IMR-90 (cell line): Measurements from ENCODE around the gene RPAP2. TPM values are rescaled to one million over a fixed set of nuclear protein-coding genes. Genes with fewer than 3 reads are reported as not detected.

ENCODE experiments used
- ATAC-seq: fragments of 200-7000 bp; cut with Tn5 transposase; 2 replicates; pipeline ENCODE4 v1.9.1; 2020; ENCODE audit warnings: low read depth, mild to moderate bottlenecking, moderate library complexity
- BruUV-seq: library from RNA; stranded (reverse); fragments of 400-500 nt; replicated peaks from 2 replicates; lab custom pipeline; 2021; lab: Mats Ljungman, UMichigan
- CTCF ChIA-PET: fragments of 300-600 bp; formaldehyde crosslinking; extraction: SDS; loops from one replicate; lab custom pipeline; 2021; ENCODE audit warnings: antibody characterized with exemption; lab: Yijun Ruan, JAX
- POLR2A ChIA-PET: fragments of 300-600 bp; sonication (Branson Sonifier 250); formaldehyde crosslinking; loops from one replicate; lab custom pipeline; 2022; ENCODE audit warnings: antibody characterized with exemption; ENCODE audit not compliant: unreplicated experiment; lab: Charles Lee
- DNase-seq: peaks from one replicate; pipeline ENCODE4 v3.0.0; 2013
- H2AFZ ChIP-seq: replicated peaks from 2 replicates; pipeline ENCODE3; 2013; ENCODE audit warnings: low read length, mild to moderate bottlenecking; ENCODE audit not compliant: poor library complexity
- H2AK5ac ChIP-seq: 2 replicates; pipeline ENCODE4 v1.6.1; 2013; ENCODE audit warnings: low read depth, low read length, inconsistent platforms
- H2AK9ac ChIP-seq: replicated peaks from 2 replicates; pipeline ENCODE3; 2013; ENCODE audit warnings: mild to moderate bottlenecking, low read depth, low read length, moderate library complexity; ENCODE audit not compliant: poor library complexity
- H2BK120ac ChIP-seq: 2 replicates; pipeline ENCODE4 v1.6.1; 2013; ENCODE audit warnings: low read depth, low read length, inconsistent platforms
- H2BK15ac ChIP-seq: 3 replicates; pipeline ENCODE4 v1.6.1; 2013; ENCODE audit warnings: low read depth, low read length, inconsistent platforms
- H2BK20ac ChIP-seq: 2 replicates; pipeline ENCODE4 v1.6.1; 2013; ENCODE audit warnings: low read depth, mild to moderate bottlenecking, inconsistent platforms, low read length, moderate library complexity
- H2BK5ac ChIP-seq: 2 replicates; pipeline ENCODE4 v1.6.1; 2013; ENCODE audit warnings: mild to moderate bottlenecking, low read depth, low read length, inconsistent platforms; ENCODE audit not compliant: poor library complexity, severe bottlenecking
- H3K14ac ChIP-seq: replicated peaks from 2 replicates; pipeline ENCODE4 v1.6.1; 2013; ENCODE audit warnings: low read depth, low read length, inconsistent platforms
- H3K18ac ChIP-seq: 2 replicates; pipeline ENCODE4 v1.6.1; 2013; ENCODE audit warnings: low read depth, low read length, control low read depth
- H3K23ac ChIP-seq: 2 replicates; pipeline ENCODE4 v1.6.1; 2013; ENCODE audit warnings: low read depth, low read length, inconsistent platforms
- H3K27ac ChIP-seq: 2 replicates; pipeline ENCODE4 v1.5.1; 2013; ENCODE audit warnings: mild to moderate bottlenecking, control low read depth, low read length; ENCODE audit not compliant: insufficient read depth
- H3K27me3 ChIP-seq: 2 replicates; pipeline ENCODE4 v1.6.1; 2013; ENCODE audit warnings: low read length; ENCODE audit not compliant: control insufficient read depth, insufficient read depth
- H3K36me3 ChIP-seq: 2 replicates; pipeline ENCODE4 v1.6.1; 2013; ENCODE audit warnings: low read length, mixed read lengths; ENCODE audit not compliant: control insufficient read depth, insufficient read depth
- H3K4ac ChIP-seq: 2 replicates; pipeline ENCODE4 v1.6.1; 2013; ENCODE audit warnings: low read depth, low read length, inconsistent platforms
- H3K4me1 ChIP-seq: 2 replicates; pipeline ENCODE4 v1.6.1; 2013; ENCODE audit warnings: low read length, mixed read lengths; ENCODE audit not compliant: control insufficient read depth, insufficient read depth
- H3K4me2 ChIP-seq: 2 replicates; pipeline ENCODE4 v1.6.1; 2013; ENCODE audit warnings: low read depth, mild to moderate bottlenecking, control low read depth, low read length, moderate library complexity
- H3K4me3 ChIP-seq: 2 replicates; pipeline ENCODE4 v1.5.1; 2013; ENCODE audit warnings: low read depth, mild to moderate bottlenecking, control low read depth, low read length, moderate library complexity; ENCODE audit not compliant: insufficient read depth
- H3K56ac ChIP-seq: 2 replicates; pipeline ENCODE4 v1.6.1; 2013; ENCODE audit warnings: low read length, inconsistent platforms; ENCODE audit not compliant: insufficient read depth; ENCODE audit errors: extremely low read depth
- H3K79me1 ChIP-seq, 2 experiments: 2 replicates each; pipeline ENCODE4 v1.6.1; 2013; ENCODE audit warnings: low read length in 2 of 2, inconsistent platforms in 1 of 2, low read depth in 1 of 2
- H3K9ac ChIP-seq: 2 replicates; pipeline ENCODE4 v1.6.1; 2013; ENCODE audit warnings: low read depth, low read length, control low read depth
- H3K9me1 ChIP-seq: 2 replicates; pipeline ENCODE4 v1.6.1; 2013; ENCODE audit warnings: low read length, inconsistent platforms; ENCODE audit not compliant: insufficient read depth
- H3K9me3 ChIP-seq: 2 replicates; pipeline ENCODE4 v1.6.1; 2013; ENCODE audit warnings: low read length; ENCODE audit not compliant: control insufficient read depth, insufficient read depth
- H4K20me1 ChIP-seq: 2 replicates; pipeline ENCODE4 v1.6.1; 2013; ENCODE audit warnings: low read length, inconsistent platforms; ENCODE audit not compliant: insufficient read depth
- H4K5ac ChIP-seq: 2 replicates; pipeline ENCODE4 v1.6.1; 2013; ENCODE audit warnings: mild to moderate bottlenecking, low read depth, low read length, control low read depth
- H4K8ac ChIP-seq, 2 experiments: 2 replicates each; pipeline ENCODE4 v1.6.1; 2013; ENCODE audit warnings: low read depth in 2 of 2, low read length in 2 of 2, control low read depth in 1 of 2, inconsistent platforms in 1 of 2
- H4K91ac ChIP-seq: 2 replicates; pipeline ENCODE4 v1.6.1; 2013; ENCODE audit warnings: low read depth, low read length, inconsistent platforms; ENCODE audit not compliant: insufficient read depth
- BHLHE40 ChIP-seq: fragments of 150-350 bp; IDR thresholded peaks from 2 replicates; pipeline ENCODE4 v1.6.1; 2016; ENCODE audit warnings: mild to moderate bottlenecking, low read depth, low read length
- CHD1 ChIP-seq: IDR thresholded peaks from 2 replicates; pipeline ENCODE4 v1.6.1; 2012; ENCODE audit warnings: low read depth, low read length, improper control_type of control experiment
- CTCF ChIP-seq: conservative IDR thresholded peaks from 2 replicates; pipeline ENCODE4 v1.5.1; 2012; ENCODE audit warnings: mild to moderate bottlenecking, low read depth, low read length, improper control_type of control experiment
- MXI1 ChIP-seq: IDR thresholded peaks from 2 replicates; pipeline ENCODE4 v1.6.1; 2012; ENCODE audit warnings: low read depth, mild to moderate bottlenecking, low read length, moderate library complexity, borderline replicate concordance
- NFE2L2 ChIP-seq: fragments of 150-350 bp; IDR thresholded peaks from 2 replicates; pipeline ENCODE4 v1.6.1; 2016; ENCODE audit warnings: low read depth, mild to moderate bottlenecking, low read length
- SMC3 ChIP-seq: fragments of 150-350 bp; IDR thresholded peaks from 2 replicates; pipeline ENCODE4 v1.6.1; 2016; ENCODE audit warnings: low read depth, mild to moderate bottlenecking, antibody characterized with exemption, low read length, moderate library complexity
- dilution Hi-C: fragments of 300-500 bp; cut with HindIII; formaldehyde crosslinking; loops from one replicate; pipeline ENCODE4 v1.14.3; 2018; ENCODE audit warnings: low sequenced_read_pairs; ENCODE audit not compliant: unreplicated experiment
- in situ Hi-C: fragments of 300-500 bp; cut with MboI; formaldehyde crosslinking; loops from 3 replicates; pipeline ENCODE4 v1.14.3; 2019; ENCODE audit warnings: low sequenced_read_pairs, inconsistent platforms, mixed read lengths
- intact Hi-C: fragments of 100-400 bp; cut with micrococcal nuclease; formaldehyde crosslinking; loops from 2 replicates; pipeline ENCODE4 v1.10.0; 2022
- polyA plus RNA-seq, 3 experiments: library from polyadenylated mRNA; depleted of rRNA; stranded (reverse); fragments of >200 nt; gene quantifications; 2 replicates each; pipeline ENCODE4 v1.2.3, GENCODE V29; 2012; ENCODE audit warnings: low replicate concordance in 1 of 3
- total RNA-seq: library from RNA; depleted of rRNA; stranded (reverse); fragments of >200 nt; gene quantifications from 2 replicates; pipeline ENCODE4 v1.2.3, GENCODE V29; 2012
- TF ChIP-seq, protein P1 (sequence below): fragments of 150-350 bp; IDR thresholded peaks from 2 replicates; pipeline ENCODE4 v1.6.1; 2016; ENCODE audit warnings: low read depth, mild to moderate bottlenecking, low read length, moderate library complexity, borderline replicate concordance

The RPAP2 gene
- total and polyA plus RNA-seq, 2 of the 4 experiments (the other 2 are of a cell fraction), result 7.1 to 13.6 TPM

GRCh38 chr1:92306020-92306419, 7.2 kb downstream of the RPAP2 start:
- in situ Hi-C loops (no loop called here), dilution Hi-C loops (no loop called here)
- no peak for DNase-seq

More at GRCh38 chr1:92306020-92306419, 7.2 kb downstream of the RPAP2 start:
- H3K18ac ChIP-seq, result no peak overlapping the region
- H4K8ac ChIP-seq, result no peak overlapping the region
- H3K27ac ChIP-seq, result no peak overlapping the region
- ChIA-PET CTCF (interaction anchor here (0.6 kb wide), 1 partner anchor 163 kb away, joined by 3 read pairs; no protein-coding TSS in a partner anchor), POLR2A (no interaction called here)
- no peak overlapping the region for H2AK5ac ChIP-seq
- no peaks in the 10 kb centered on the region for H4K20me1 ChIP-seq
- no peak for ATAC-seq
- H4K5ac ChIP-seq, result no peak overlapping the region
- intact Hi-C loops, result no loop called here
- H3K4me3 ChIP-seq, result no peak overlapping the region
- H2BK120ac ChIP-seq, result no peak overlapping the region
- H2BK20ac ChIP-seq, result no peak overlapping the region
- no peak overlapping the region for H2BK5ac ChIP-seq
- H3K4me1 ChIP-seq, result no peaks in the 10 kb centered on the region
- peaks cover under 1 to 1% of the 10 kb centered on the region in 2 experiments; a peak in 3 of 4 replicates for H3K79me1 ChIP-seq
- H3K23ac ChIP-seq, result no peak overlapping the region
- H2BK15ac ChIP-seq, result no peak overlapping the region
- no peak overlapping the region for H3K4ac ChIP-seq
- no peak overlapping the region for H3K14ac ChIP-seq
- BruUV-seq, result no TSS peak
- no peak overlapping the region for H3K56ac ChIP-seq
- H2AK9ac ChIP-seq, result no peak overlapping the region
- no peaks in the 10 kb centered on the region for H3K27me3 ChIP-seq
- no peaks in the 10 kb centered on the region for H3K9me1 ChIP-seq
- H4K91ac ChIP-seq, result no peak overlapping the region
- no peak for TF ChIP-seq SMC3
- no peak for TF ChIP-seq NFE2L2
- TF ChIP-seq, protein P1, sequence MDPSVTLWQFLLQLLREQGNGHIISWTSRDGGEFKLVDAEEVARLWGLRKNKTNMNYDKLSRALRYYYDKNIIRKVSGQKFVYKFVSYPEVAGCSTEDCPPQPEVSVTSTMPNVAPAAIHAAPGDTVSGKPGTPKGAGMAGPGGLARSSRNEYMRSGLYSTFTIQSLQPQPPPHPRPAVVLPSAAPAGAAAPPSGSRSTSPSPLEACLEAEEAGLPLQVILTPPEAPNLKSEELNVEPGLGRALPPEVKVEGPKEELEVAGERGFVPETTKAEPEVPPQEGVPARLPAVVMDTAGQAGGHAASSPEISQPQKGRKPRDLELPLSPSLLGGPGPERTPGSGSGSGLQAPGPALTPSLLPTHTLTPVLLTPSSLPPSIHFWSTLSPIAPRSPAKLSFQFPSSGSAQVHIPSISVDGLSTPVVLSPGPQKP, result no peak
- no peak for TF ChIP-seq CHD1
- no peak for TF ChIP-seq CTCF
- no peak for TF ChIP-seq MXI1
- no peak for TF ChIP-seq BHLHE40
- H2AFZ ChIP-seq, result no peak overlapping the region
- no peak overlapping the region for H3K9ac ChIP-seq
- H3K9me3 ChIP-seq, result no peaks in the 10 kb centered on the region
- no peak overlapping the region for H3K4me2 ChIP-seq
- H3K36me3 ChIP-seq, result peaks cover 17% of the 10 kb centered on the region
